ENCODE data around the gene MYLIP.

DNA sequence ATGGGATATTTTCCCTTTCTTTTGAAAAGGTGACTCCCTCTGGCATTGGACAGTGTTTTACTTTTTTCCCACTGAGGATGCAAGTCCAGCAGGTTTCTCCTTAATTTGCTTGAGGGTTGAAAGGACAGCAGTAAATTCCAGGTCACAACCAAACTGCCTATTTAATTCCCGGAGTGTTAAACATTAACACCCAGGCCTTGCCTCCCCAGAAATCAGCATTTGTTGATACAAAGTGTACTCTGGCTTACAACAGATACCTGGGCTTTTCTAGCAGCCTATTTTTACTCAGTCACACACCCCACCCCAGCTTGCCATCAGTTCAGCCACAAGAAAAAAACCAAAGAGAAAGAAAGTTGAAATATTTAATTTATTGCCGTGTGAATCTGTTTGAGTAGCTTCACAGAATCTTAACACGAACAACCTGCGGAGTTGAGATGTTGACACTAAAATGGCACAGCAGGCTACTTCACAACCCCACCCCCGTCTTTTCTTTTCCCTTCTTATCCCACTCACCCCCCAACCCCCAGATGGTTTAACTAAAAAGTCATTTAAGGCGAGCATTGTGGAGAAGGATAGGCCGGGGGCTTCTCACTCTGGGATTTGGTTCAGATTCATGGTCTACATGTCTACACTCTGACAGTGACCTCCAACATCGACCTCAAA is 45.7 kb downstream of the MYLIP start:
- TF ChIP-seq CTCF (IDR thresholded peaks at IDR 0.05) (no peak), POLR2A (IDR thresholded peaks at IDR 0.05) (no peak), EP300 (IDR thresholded peaks at IDR 0.05) (no peak), POLR2AphosphoS5 (IDR thresholded peaks at IDR 0.05) (no peak)
